NK-92 treated with Interleukin-12 subunit alpha and Interleukin-12 subunit beta, amount 100 ng/mL, for 24 hours (cell line): ENCODE results near the gene MPPED2.

Source experiments
- DNase-seq: peaks from one replicate; lab custom pipeline; 2025; lab: John Stamatoyannopoulos, UW

Gene MPPED2

DNA sequence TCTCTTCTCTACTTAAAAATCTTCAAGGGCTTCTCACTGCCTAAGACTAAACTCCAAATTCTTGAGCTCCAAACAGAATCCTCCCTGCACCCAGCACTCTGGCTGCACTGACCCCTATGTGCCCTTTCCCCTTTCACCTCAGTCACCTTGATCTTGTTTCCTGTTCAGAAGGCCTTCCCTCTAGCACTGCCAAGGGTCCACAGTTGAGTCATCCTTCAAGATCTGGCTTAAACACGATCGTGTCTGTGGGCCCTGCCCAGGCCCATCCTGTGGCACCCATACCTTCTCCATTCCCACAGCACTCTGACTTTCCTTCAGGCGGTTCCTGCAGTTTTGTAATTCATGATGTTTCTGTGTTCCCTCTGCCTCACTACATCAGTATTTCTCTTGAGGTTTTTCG lies 134.0 kb downstream of the MPPED2 start:
- no peak for DNase-seq

DNA sequence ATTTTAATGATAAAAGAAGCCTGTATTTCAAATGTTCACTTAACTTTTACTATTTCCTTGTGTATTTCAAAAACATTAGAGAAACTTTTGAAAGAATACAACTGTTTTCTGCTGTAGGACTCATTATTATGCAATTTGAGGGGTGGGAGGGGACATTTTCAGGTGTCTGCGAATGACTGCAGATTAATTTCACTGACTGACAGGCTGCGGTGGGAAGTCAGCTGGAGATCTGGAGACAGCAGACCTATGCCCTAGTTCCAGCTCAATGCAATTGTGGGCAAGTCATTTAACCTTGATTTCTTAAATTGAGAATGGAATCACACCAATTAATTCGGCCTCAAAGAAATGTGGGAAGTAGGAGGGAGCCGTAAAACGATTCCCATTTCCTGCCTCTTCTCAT lies 134.5 kb downstream of the MPPED2 start:
- DNase-seq: no peak

DNA sequence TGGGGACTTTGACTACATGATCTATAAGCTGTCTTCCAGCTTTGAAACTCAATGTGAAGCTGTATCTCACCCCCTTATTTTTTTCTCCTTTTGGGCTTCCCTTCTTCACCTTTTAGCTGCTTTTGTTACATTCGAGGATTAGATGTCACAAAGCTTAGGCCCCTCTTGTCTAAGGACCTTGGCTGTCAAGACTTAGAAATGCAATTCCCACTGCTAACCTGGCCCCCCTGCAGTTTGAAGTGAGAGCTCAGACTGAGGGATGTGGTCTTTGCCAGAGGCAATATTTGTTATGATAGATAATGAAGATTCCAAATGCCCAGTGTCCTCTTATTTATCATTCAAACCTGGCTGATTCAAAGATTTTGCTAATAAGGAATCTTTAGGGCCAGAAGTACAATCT lies 135.0 kb downstream of the MPPED2 start:
- DNase-seq: no peak

GRCh38 chr11:30447058-30447640 lies 139.0 kb downstream of the MPPED2 start:
- no peak for DNase-seq

DNA sequence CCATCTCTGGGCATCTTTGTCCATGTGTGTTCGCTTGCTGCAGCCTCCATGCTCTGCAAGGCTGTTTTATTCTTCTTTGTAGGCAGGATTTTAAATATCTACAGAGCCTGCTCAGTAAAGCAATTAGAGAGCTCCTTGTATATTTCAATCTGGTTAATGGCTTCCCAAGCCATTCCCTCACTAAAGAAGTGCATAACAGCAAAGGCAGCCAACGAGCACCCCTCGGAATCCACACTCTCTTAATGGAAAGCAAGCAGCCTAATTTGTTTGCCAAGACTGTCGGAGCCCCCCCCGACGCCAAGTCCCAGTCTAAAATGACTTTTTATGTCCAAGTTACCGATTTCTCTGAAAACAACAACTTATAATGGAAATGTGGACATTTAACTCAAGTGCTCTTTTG lies 139.6 kb downstream of the MPPED2 start:
- DNase-seq: no peak

DNA sequence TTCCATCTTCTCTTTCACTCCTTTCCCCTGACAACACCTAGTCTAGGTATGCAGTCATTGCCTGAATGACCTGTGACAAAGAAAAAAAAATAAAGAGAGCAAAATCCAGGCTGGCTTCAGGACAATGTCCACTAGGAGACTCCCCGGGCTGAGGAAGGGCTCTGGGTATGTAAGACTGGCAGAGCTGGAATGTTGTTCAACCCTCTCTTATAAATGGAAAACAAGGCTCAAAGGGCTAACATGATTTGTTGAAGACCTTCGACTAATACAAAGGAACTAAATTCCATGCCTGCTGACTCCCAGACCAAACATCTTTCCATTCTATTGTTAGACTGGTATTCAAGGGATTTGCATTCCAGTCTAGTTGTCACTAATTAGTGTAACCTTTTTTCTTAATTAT lies 141.1 kb downstream of the MPPED2 start:
- no peak for DNase-seq

- no peak for DNase-seq
Observed at GRCh38 chr11:30440510-30440909, 145.6 kb downstream of the MPPED2 start.

DNA sequence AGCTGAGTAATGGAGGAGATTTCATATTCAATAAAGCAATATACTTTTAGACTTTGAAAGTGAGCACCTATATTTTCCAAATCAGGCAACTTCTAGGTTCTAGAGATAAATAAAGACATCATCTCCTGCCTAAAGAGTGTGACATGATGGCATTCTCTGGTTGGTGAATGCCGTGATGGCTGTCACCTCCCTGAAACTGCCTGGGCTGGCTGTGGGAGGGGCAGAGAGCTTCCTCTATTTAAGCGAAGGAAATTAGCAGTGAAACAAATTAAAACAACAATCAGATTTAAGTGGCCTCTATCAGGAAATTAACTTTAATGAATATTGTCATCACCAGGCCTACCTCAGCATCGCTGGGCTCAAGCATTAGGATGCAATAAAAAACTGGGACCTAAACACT lies 149.4 kb downstream of the MPPED2 start:
- no peak for DNase-seq

GRCh38 chr11:30435488-30435887 lies 150.7 kb downstream of the MPPED2 start:
- DNase-seq: no peak

GRCh38 chr11:30434901-30435300 lies 151.3 kb downstream of the MPPED2 start:
- DNase-seq: no peak

GRCh38 chr11:30433831-30434230 lies 152.3 kb downstream of the MPPED2 start:
- no peak for DNase-seq

- DNase-seq: no peak
Observed at GRCh38 chr11:30432716-30433115, 153.4 kb downstream of the MPPED2 start.

DNA sequence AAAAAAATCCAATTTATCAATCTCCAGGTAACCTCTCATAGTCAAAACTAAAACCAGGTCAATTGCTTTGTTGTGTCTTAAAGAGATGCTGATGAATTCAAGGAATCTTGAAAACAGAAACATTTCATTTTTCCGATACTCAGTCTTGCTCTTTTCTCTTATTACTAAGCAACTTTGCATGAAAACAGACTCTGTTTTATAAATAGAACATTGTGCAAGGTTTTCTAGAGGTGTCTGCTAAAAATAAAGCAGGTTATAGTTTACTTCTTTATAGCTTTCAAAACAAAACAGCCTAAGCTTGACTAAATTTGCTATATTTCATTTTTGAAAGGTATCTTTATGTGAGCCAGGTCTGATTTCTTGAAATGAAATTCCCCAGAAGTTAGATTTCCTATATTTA lies 154.0 kb downstream of the MPPED2 start:
- no peak for DNase-seq

- DNase-seq: peak; percentile 4
Observed at GRCh38 chr11:30431127-30431814, 154.9 kb downstream of the MPPED2 start.

- no peak for DNase-seq
Observed at GRCh38 chr11:30429550-30429949, 156.6 kb downstream of the MPPED2 start.

DNA sequence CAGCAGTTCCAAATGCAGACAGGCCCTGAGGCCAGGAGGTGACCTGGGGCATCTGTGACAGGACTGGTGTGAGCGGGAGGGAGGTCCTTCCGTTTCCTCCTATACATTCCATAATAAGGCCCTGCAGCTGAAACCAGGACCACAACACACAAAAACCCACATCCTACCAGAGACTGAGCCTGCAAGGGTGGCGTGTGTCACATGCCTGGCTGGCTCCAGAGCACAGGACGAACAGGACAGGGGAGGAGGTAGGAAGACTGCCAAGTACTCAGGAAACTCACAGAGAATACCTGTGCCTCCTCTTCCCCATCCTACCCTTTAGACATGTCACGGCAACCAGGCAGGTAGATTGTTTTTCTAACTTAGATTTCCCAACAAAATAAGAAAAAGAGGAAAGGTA lies 159.4 kb downstream of the MPPED2 start:
- no peak for DNase-seq

DNA sequence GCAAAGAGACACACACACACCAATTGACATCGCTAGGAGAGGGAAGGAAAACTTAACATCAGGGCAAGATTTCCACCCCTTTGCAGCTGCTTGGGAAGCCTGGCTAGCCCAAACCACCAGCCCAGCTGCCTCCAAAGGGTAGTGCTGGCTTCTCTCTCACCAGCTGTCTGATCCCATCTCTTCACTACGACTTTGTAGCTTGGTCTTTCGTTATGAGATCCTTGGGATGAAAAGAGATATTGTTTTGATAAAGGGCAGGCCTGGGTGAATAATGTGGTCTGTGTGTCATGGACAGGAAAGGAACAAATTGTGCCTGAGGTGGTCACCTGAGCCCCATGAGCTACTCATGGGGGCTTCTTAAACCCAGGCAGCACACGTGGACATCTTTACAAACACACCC lies 161.3 kb downstream of the MPPED2 start:
- DNase-seq: no peak

GRCh38 chr11:30424321-30424720 lies 161.8 kb downstream of the MPPED2 start:
- no peak for DNase-seq

- DNase-seq: no peak
Observed at GRCh38 chr11:30423886-30424285, 162.3 kb downstream of the MPPED2 start.

DNA sequence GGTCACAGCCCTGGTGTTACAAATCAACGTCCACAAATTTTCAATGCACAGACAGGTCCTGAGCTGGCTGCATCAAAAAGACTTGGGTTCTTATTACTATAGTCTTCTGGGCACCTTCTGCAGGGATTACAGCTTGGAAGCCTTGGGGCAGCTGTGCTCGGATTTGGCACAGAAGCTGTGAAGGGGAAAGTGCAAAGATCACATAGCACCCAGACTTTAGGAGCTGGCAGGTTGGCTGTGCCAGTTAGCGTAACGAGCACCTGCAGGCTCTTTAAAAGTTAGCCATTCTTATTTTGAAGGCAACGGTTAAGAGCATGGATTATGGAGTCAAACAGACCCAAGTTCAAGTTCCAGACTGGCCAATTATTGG lies 162.9 kb downstream of the MPPED2 start:
- no peak for DNase-seq

- DNase-seq: no peak
Observed at GRCh38 chr11:30422447-30423278, 163.5 kb downstream of the MPPED2 start.

- DNase-seq: no peak
Observed at GRCh38 chr11:30420233-30420787, 165.8 kb downstream of the MPPED2 start.

DNA sequence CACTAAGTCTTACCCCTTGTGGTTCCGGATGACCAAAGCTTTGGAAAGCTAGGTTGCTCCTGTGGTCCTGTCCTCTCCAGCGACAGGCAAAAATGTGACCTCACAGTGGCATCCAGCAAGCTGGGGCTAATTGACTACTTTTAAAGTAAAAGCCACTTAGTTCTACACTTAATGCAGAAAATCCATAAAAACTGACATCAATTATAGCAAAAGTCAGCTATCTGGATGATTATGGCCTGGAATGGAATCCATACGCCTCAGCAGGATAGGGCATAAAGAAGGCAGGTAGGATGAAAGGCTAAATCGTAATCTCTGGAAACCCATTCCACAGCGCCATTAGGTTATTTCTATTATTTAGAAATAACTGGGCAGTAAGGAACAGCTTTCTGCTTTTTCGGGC lies 171.3 kb downstream of the MPPED2 start:
- no peak for DNase-seq
